H9 (cell line): ENCODE data around the gene PRKCA. TPM values are rescaled to one million over a fixed set of nuclear protein-coding genes. Genes with fewer than 3 reads are reported as not detected.
A peak's percentile ranks its signal among the peaks of the same experiment; 100 is the strongest.
"Not testable (repeated sequence)": the region's sequence is repeated elsewhere in the genome, so short reads cannot be mapped to it uniquely, and the experiment has no call there.

Experiments used
- DNase-seq: peaks from one replicate; pipeline ENCODE4 v3.0.0-alpha.2; 2017
- H2AFZ ChIP-seq: one replicate; pipeline ENCODE4 v1.6.1; 2013; ENCODE audit warnings: mild to moderate bottlenecking, low read length, control low read depth, moderate library complexity
- H2AK5ac ChIP-seq: 2 replicates; pipeline ENCODE4 v1.6.1; 2013; ENCODE audit warnings: low read length, control low read depth, mixed read lengths; ENCODE audit not compliant: insufficient read length
- H2BK120ac ChIP-seq: one replicate; pipeline ENCODE4 v1.6.1; 2013; ENCODE audit warnings: low read depth, mild to moderate bottlenecking, low read length, control low read depth, inconsistent platforms; ENCODE audit not compliant: poor library complexity, severe bottlenecking
- H2BK12ac ChIP-seq: 2 replicates; pipeline ENCODE4 v1.6.1; 2013; ENCODE audit warnings: low read length, control low read depth, mixed read lengths, low read depth; ENCODE audit not compliant: insufficient read length
- H2BK15ac ChIP-seq: 2 replicates; pipeline ENCODE4 v1.6.1; 2013; ENCODE audit warnings: low read depth, low read length, control low read depth
- H2BK20ac ChIP-seq: one replicate; pipeline ENCODE4 v1.6.1; 2013; ENCODE audit warnings: low read depth, mild to moderate bottlenecking, low read length, control low read depth, inconsistent platforms; ENCODE audit not compliant: poor library complexity, severe bottlenecking
- H2BK5ac ChIP-seq: 2 replicates; pipeline ENCODE4 v1.6.1; 2013; ENCODE audit warnings: low read length, control low read depth, mixed read lengths; ENCODE audit not compliant: insufficient read length
- H3K14ac ChIP-seq: 2 replicates; pipeline ENCODE4 v1.6.1; 2013; ENCODE audit warnings: low read length, control low read depth; ENCODE audit not compliant: insufficient read depth
- H3K18ac ChIP-seq: 2 replicates; pipeline ENCODE4 v1.6.1; 2013; ENCODE audit warnings: low read depth, mild to moderate bottlenecking, mixed read lengths, low read length, control low read depth; ENCODE audit not compliant: insufficient read length
- H3K23ac ChIP-seq: 2 replicates; pipeline ENCODE4 v1.6.1; 2013; ENCODE audit warnings: low read length, control low read depth, mixed read lengths, low read depth; ENCODE audit not compliant: insufficient read length
- H3K23me2 ChIP-seq: 2 replicates; pipeline ENCODE4 v1.6.1; 2013; ENCODE audit warnings: low read depth, mild to moderate bottlenecking, mixed read lengths, low read length, control low read depth; ENCODE audit not compliant: insufficient read length, poor library complexity, severe bottlenecking
- H3K27ac ChIP-seq: 2 replicates; pipeline ENCODE4 v1.5.1; 2013; ENCODE audit warnings: low read length, control low read depth, mixed read lengths, low read depth; ENCODE audit not compliant: insufficient read length
- H3K27me3 ChIP-seq: 2 replicates; pipeline ENCODE4 v1.6.1; 2013; ENCODE audit warnings: low read length, control low read depth, inconsistent platforms; ENCODE audit not compliant: insufficient read depth
- H3K4ac ChIP-seq: 2 replicates; pipeline ENCODE4 v1.6.1; 2013; ENCODE audit warnings: low read depth, mild to moderate bottlenecking, control low read depth, inconsistent platforms, low read length, moderate library complexity
- H3K4me1 ChIP-seq: 2 replicates; pipeline ENCODE4 v1.6.1; 2013; ENCODE audit warnings: low read length, control low read depth, inconsistent platforms; ENCODE audit not compliant: insufficient read depth
- H3K4me2 ChIP-seq: 2 replicates; pipeline ENCODE4 v1.6.1; 2013; ENCODE audit warnings: low read length, control low read depth, mixed read lengths; ENCODE audit not compliant: insufficient read length, insufficient read depth
- H3K56ac ChIP-seq: 2 replicates; pipeline ENCODE4 v1.6.1; 2013; ENCODE audit warnings: low read depth, mild to moderate bottlenecking, mixed read lengths, low read length, control low read depth; ENCODE audit not compliant: insufficient read length
- H3K79me1 ChIP-seq: 2 replicates; pipeline ENCODE4 v1.6.1; 2013; ENCODE audit warnings: low read depth, mild to moderate bottlenecking, moderate library complexity, low read length, control low read depth, inconsistent platforms; ENCODE audit not compliant: insufficient read depth, poor library complexity, severe bottlenecking
- H3K79me2 ChIP-seq: 2 replicates; pipeline ENCODE4 v1.6.1; 2013; ENCODE audit warnings: low read length, control low read depth, inconsistent platforms; ENCODE audit not compliant: insufficient read depth
- H3K9ac ChIP-seq: 2 replicates; pipeline ENCODE4 v1.6.1; 2013; ENCODE audit warnings: low read length, control low read depth, mixed read lengths; ENCODE audit not compliant: insufficient read length; ENCODE audit errors: extremely low read depth
- H3K9me3 ChIP-seq: one replicate; pipeline ENCODE4 v1.6.1; 2013; ENCODE audit warnings: low read depth, low read length, inconsistent platforms; ENCODE audit not compliant: control insufficient read depth
- H3T11ph ChIP-seq: one replicate; pipeline ENCODE4 v1.6.1; 2013; ENCODE audit warnings: mild to moderate bottlenecking, low read length, control low read depth, inconsistent platforms
- H4K20me1 ChIP-seq: one replicate; pipeline ENCODE4 v1.6.1; 2013; ENCODE audit not compliant: control insufficient read depth, insufficient read length, insufficient read depth
- H4K5ac ChIP-seq: 2 replicates; pipeline ENCODE4 v1.6.1; 2013; ENCODE audit warnings: low read depth, mild to moderate bottlenecking, mixed read lengths, low read length, control low read depth; ENCODE audit not compliant: insufficient read length
- H4K8ac ChIP-seq: replicated peaks from 2 replicates; pipeline ENCODE4 v1.6.1; 2013; ENCODE audit warnings: low read length, control low read depth, mixed read lengths, low read depth; ENCODE audit not compliant: insufficient read length
- H4K91ac ChIP-seq: 2 replicates; pipeline ENCODE4 v1.6.1; 2013; ENCODE audit warnings: low read depth, mild to moderate bottlenecking, moderate library complexity, mixed read lengths, low read length, control low read depth; ENCODE audit not compliant: insufficient read length
- H3K27ac Mint-ChIP-seq, 3 experiments: 2 replicates in 2 of 3; 3 replicates in 1 of 3; pipeline ENCODE4 v1.8.0; 2020 to 2021; ENCODE audit warnings: mixed read lengths in 3 of 3, mild to moderate bottlenecking in 1 of 3, moderate library complexity in 1 of 3
- H3K27me3 Mint-ChIP-seq: 2 replicates; pipeline ENCODE4 v1.8.0; 2021; ENCODE audit warnings: low read depth, mild to moderate bottlenecking, moderate library complexity, mixed read lengths
- H3K36me3 Mint-ChIP-seq, 3 experiments: 2 replicates in 2 of 3; 3 replicates in 1 of 3; pipeline ENCODE4 v1.8.0; 2020 to 2021; ENCODE audit warnings: low read depth in 3 of 3, mixed read lengths in 3 of 3; ENCODE audit not compliant: insufficient read depth in 1 of 3
- H3K4me1 Mint-ChIP-seq, 2 experiments: 2 replicates each; pipeline ENCODE4 v1.8.0; 2020; ENCODE audit warnings: mixed read lengths in 2 of 2
- H3K4me3 Mint-ChIP-seq, 2 experiments: 2 replicates in 1 of 2; 3 replicates in 1 of 2; pipeline ENCODE4 v1.8.0; 2020 to 2021; ENCODE audit warnings: mild to moderate bottlenecking in 2 of 2, mixed read lengths in 2 of 2, moderate library complexity in 1 of 2
- H3K9me3 Mint-ChIP-seq, 2 experiments: 2 replicates in 1 of 2; 3 replicates in 1 of 2; pipeline ENCODE4 v1.8.0; 2020; ENCODE audit warnings: mild to moderate bottlenecking in 2 of 2, mixed read lengths in 2 of 2, moderate library complexity in 1 of 2
- WGBS: extraction: QIAGEN DNeasy Blood & Tissue Kit; methylation state at CpG from one replicate; pipeline ENCODE4 v1.1.7; 2013; ENCODE audit warnings: missing lambda C conversion rate, low lambda C conversion rate, mixed read lengths; ENCODE audit not compliant: insufficient read length; ENCODE audit errors: extremely low coverage; 5-methylcytosine and 5-hydroxymethylcytosine counted together
- total RNA-seq: library from RNA; stranded (reverse); gene quantifications from 2 replicates; pipeline ENCODE4 v1.2.1, GENCODE V29; 2021
- TF ChIP-seq, protein P1 (sequence below): fragments of 200-600 bp; sonication (generic); conservative IDR thresholded peaks from 3 replicates; pipeline ENCODE4 v1.8.0; 2021; ENCODE audit warnings: antibody characterized with exemption, mild to moderate bottlenecking

PRKCA gene
- total RNA-seq, 1 experiment from 2014 or later: 10.5 TPM

- no peak overlapping the region for H3K23ac ChIP-seq
- H3K79me1 ChIP-seq: no peaks in the 10 kb centered on the region
- H2BK20ac ChIP-seq: no peak overlapping the region
- Mint-ChIP-seq H3K4me1 (peaks cover 37 to 38% of the 10 kb centered on the region in 2 experiments), H3K27ac (no peak overlapping the region), H3K36me3 (no peaks in the 10 kb centered on the region; a peak in 1 of 7 replicates), H3K27me3 (no peaks in the 10 kb centered on the region), H3K9me3 (no peaks in the 10 kb centered on the region), H3K4me3 (no peak overlapping the region)
- H3K9me3 ChIP-seq: no peaks in the 10 kb centered on the region
- H3K27ac ChIP-seq: no peak overlapping the region
- H2AK5ac ChIP-seq: no peak overlapping the region
- no peak overlapping the region for H4K8ac ChIP-seq
- H3K56ac ChIP-seq: no peak overlapping the region
- H2BK12ac ChIP-seq: no peak overlapping the region
- no peak overlapping the region for H3K18ac ChIP-seq
- H4K91ac ChIP-seq: no peak overlapping the region
- H3K27me3 ChIP-seq: no peaks in the 10 kb centered on the region
- H2BK120ac ChIP-seq: no peak overlapping the region
- H3K14ac ChIP-seq: no peak overlapping the region
- H2BK15ac ChIP-seq: no peak overlapping the region
- no peaks in the 10 kb centered on the region for H3K79me2 ChIP-seq
- H2BK5ac ChIP-seq: no peak overlapping the region
- H3K9ac ChIP-seq: no peak overlapping the region
- TF ChIP-seq, protein P1, sequence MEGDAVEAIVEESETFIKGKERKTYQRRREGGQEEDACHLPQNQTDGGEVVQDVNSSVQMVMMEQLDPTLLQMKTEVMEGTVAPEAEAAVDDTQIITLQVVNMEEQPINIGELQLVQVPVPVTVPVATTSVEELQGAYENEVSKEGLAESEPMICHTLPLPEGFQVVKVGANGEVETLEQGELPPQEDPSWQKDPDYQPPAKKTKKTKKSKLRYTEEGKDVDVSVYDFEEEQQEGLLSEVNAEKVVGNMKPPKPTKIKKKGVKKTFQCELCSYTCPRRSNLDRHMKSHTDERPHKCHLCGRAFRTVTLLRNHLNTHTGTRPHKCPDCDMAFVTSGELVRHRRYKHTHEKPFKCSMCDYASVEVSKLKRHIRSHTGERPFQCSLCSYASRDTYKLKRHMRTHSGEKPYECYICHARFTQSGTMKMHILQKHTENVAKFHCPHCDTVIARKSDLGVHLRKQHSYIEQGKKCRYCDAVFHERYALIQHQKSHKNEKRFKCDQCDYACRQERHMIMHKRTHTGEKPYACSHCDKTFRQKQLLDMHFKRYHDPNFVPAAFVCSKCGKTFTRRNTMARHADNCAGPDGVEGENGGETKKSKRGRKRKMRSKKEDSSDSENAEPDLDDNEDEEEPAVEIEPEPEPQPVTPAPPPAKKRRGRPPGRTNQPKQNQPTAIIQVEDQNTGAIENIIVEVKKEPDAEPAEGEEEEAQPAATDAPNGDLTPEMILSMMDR: no peak
- no CpG with 5 or more reads among the region's 4 CpGs for WGBS
- no peak for DNase-seq
- H2AFZ ChIP-seq: no peak overlapping the region
- no peak overlapping the region for H3K4me2 ChIP-seq
- H4K5ac ChIP-seq: no peak overlapping the region
- H3K4ac ChIP-seq: no peak overlapping the region
- H3T11ph ChIP-seq: no peak overlapping the region
- no peaks in the 10 kb centered on the region for H4K20me1 ChIP-seq
- H3K4me1 ChIP-seq: peaks cover 7% of the 10 kb centered on the region
- no peaks in the 10 kb centered on the region for H3K23me2 ChIP-seq
These were observed 186.5 kb downstream of the PRKCA start for GRCh38 chr17:66488864-66489263.

GRCh38 chr17:66489576-66489975 lies 187.2 kb downstream of the PRKCA start:
- H3K79me2 ChIP-seq, H3K27ac ChIP-seq, H3K4me2 ChIP-seq, H2BK12ac ChIP-seq, H3K23me2 ChIP-seq, H2BK20ac ChIP-seq, H3K23ac ChIP-seq, H3K4ac ChIP-seq, H3K79me1 ChIP-seq, H3K9ac ChIP-seq, H3K27me3 ChIP-seq, H2BK15ac ChIP-seq, H3K9me3 Mint-ChIP-seq, H3K36me3 Mint-ChIP-seq, H4K8ac ChIP-seq, H2BK120ac ChIP-seq, H3K4me3 Mint-ChIP-seq, H4K5ac ChIP-seq, DNase-seq, H3K18ac ChIP-seq, H3K4me1 ChIP-seq, H2AK5ac ChIP-seq, H3K14ac ChIP-seq, H3K9me3 ChIP-seq, H4K91ac ChIP-seq, H3K27me3 Mint-ChIP-seq, H4K20me1 ChIP-seq, H2BK5ac ChIP-seq, H2AFZ ChIP-seq, H3T11ph ChIP-seq, H3K56ac ChIP-seq: not testable (repeated sequence)
- WGBS: no CpG with 5 or more reads among the region's 3 CpGs
- Mint-ChIP-seq H3K4me1 (peaks cover 41 to 43% of the 10 kb centered on the region in 2 experiments), H3K27ac (peak overlapping the region in 1 of 3 experiments; percentile 27; a peak in 1 of 7 replicates)
